K562 (cell line): ENCODE data around the gene AREL1.

ENCODE experiments used
- CBX5 ChIP-seq: IDR thresholded peaks from 2 replicates; pipeline ENCODE4 v1.6.1; 2014; ENCODE audit warnings: low read depth, borderline replicate concordance
- CHD1 ChIP-seq: fragments of 200-600 bp; sonication (generic); IDR thresholded peaks from one replicate; pipeline ENCODE4 v1.6.1; 2012; ENCODE audit warnings: mild to moderate bottlenecking, moderate library complexity, low read length, inconsistent platforms
- EP300 ChIP-seq: IDR thresholded peaks from 2 replicates; pipeline ENCODE4 v1.6.1; 2012; ENCODE audit warnings: low read length, improper control_type of control experiment
- EZH2 ChIP-seq: IDR thresholded peaks from 2 replicates; pipeline ENCODE4 v1.6.1; 2012; ENCODE audit warnings: low read depth, mild to moderate bottlenecking, inconsistent platforms, low read length, borderline replicate concordance
- GABPA ChIP-seq: fragments of 200-800 bp; sonication (Bioruptor generic); conservative IDR thresholded peaks from 2 replicates; pipeline ENCODE4 v1.6.1; 2016; ENCODE audit warnings: low read depth, missing genetic modification characterization, missing compliant biosample characterization
- HNRNPH1 ChIP-seq: fragments of 200-400 bp; formaldehyde crosslinking; optimal IDR thresholded peaks from 2 replicates; pipeline ENCODE3; 2017; ENCODE audit warnings: low read depth, mild to moderate bottlenecking, low read length, moderate library complexity
- POU5F1 ChIP-seq: fragments of 150-350 bp; IDR thresholded peaks from 2 replicates; pipeline ENCODE4 v1.6.1; 2014; ENCODE audit warnings: borderline replicate concordance, low read length, low read depth, mild to moderate bottlenecking; ENCODE audit not compliant: partially characterized antibody
- TARDBP ChIP-seq: fragments of 450-650 bp; IDR thresholded peaks from 2 replicates; pipeline ENCODE4 v1.6.1; 2016
- TCF3 ChIP-seq: sonication (generic); formaldehyde crosslinking; IDR thresholded peaks from 2 replicates; pipeline ENCODE4 v1.4.0; 2020; ENCODE audit warnings: mild to moderate bottlenecking, missing genetic modification reagents
- U2AF1 ChIP-seq: fragments of 200-400 bp; formaldehyde crosslinking; optimal IDR thresholded peaks from 2 replicates; pipeline ENCODE3; 2017; ENCODE audit warnings: mild to moderate bottlenecking, low read depth, low read length, moderate library complexity
- ZBTB8A ChIP-seq: fragments of 450-650 bp; IDR thresholded peaks from 2 replicates; pipeline ENCODE4 v1.6.1; 2018; ENCODE audit warnings: mild to moderate bottlenecking, moderate library complexity; ENCODE audit not compliant: partially characterized antibody
- ZZZ3 ChIP-seq: fragments of 450-650 bp; IDR thresholded peaks from 2 replicates; pipeline ENCODE4 v1.6.1; 2016; ENCODE audit warnings: antibody characterized with exemption, mild to moderate bottlenecking, moderate library complexity
- TF ChIP-seq, protein P1 (sequence below): sonication (generic); formaldehyde crosslinking; IDR thresholded peaks from 2 replicates; pipeline ENCODE4 v1.8.1; 2023; ENCODE audit warnings: mild to moderate bottlenecking, missing genetic modification reagents
- TF ChIP-seq, protein P2 (sequence below), 3 experiments: IDR thresholded peaks in 2 of 3; conservative IDR thresholded peaks in 1 of 3; 2 replicates each; pipeline ENCODE4 v1.5.1; 2011 to 2012; ENCODE audit warnings: low read length in 3 of 3, mild to moderate bottlenecking in 3 of 3, control low read depth in 2 of 3, improper control_type of control experiment in 1 of 3, inconsistent platforms in 1 of 3, low read depth in 1 of 3, mixed read lengths in 1 of 3, moderate library complexity in 1 of 3; ENCODE audit not compliant: insufficient read depth in 2 of 3

DNA sequence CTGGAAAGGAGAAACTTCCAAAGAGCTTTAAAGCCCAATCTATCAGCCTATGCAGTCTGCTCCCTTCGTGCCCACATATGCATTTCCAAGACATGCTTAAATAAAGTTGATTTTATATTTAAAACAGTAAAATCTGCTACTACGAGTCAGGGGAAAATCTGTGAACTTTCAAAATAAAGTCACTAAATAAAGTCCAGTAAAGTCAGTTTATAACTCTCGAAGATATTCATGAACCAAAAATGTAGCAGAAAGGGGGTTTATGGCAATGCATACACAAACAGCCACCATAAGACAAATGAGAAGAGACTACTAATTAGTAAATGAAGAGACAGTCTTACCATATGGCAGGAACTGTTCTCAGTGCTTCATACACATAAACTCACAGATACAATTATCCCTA lies 19.7 kb downstream of the AREL1 start:
- TF ChIP-seq HNRNPH1 (no peak), CHD1 (no peak), POU5F1 (no peak), EZH2 (no peak), U2AF1 (no peak), EP300 (no peak), TARDBP (no peak), GABPA (no peak), CBX5 (no peak), ZBTB8A (no peak), ZZZ3 (no peak), TCF3 (no peak)
- TF ChIP-seq, protein P1, sequence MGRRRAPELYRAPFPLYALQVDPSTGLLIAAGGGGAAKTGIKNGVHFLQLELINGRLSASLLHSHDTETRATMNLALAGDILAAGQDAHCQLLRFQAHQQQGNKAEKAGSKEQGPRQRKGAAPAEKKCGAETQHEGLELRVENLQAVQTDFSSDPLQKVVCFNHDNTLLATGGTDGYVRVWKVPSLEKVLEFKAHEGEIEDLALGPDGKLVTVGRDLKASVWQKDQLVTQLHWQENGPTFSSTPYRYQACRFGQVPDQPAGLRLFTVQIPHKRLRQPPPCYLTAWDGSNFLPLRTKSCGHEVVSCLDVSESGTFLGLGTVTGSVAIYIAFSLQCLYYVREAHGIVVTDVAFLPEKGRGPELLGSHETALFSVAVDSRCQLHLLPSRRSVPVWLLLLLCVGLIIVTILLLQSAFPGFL (CRISPR knock-in tag) = no peak
- TF ChIP-seq, protein P2, sequence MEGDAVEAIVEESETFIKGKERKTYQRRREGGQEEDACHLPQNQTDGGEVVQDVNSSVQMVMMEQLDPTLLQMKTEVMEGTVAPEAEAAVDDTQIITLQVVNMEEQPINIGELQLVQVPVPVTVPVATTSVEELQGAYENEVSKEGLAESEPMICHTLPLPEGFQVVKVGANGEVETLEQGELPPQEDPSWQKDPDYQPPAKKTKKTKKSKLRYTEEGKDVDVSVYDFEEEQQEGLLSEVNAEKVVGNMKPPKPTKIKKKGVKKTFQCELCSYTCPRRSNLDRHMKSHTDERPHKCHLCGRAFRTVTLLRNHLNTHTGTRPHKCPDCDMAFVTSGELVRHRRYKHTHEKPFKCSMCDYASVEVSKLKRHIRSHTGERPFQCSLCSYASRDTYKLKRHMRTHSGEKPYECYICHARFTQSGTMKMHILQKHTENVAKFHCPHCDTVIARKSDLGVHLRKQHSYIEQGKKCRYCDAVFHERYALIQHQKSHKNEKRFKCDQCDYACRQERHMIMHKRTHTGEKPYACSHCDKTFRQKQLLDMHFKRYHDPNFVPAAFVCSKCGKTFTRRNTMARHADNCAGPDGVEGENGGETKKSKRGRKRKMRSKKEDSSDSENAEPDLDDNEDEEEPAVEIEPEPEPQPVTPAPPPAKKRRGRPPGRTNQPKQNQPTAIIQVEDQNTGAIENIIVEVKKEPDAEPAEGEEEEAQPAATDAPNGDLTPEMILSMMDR (IDR thresholded peaks at IDR 0.05 in 2 of 3, conservative IDR thresholded peaks at IDR 0.05 in 1 of 3; ENCODE audit: insufficient read depth in 2 of 3, low read depth in 1 of 3, low read length in 3 of 3) = no peak
